ENCODE data around the gene PLOD3. TPM values are rescaled to one million over a fixed set of nuclear protein-coding genes. Genes with fewer than 3 reads are reported as not detected.

Gene PLOD3
- 61.0 and 65.7 TPM in 2 replicates for total RNA-seq

GRCh38 chr7:101217388-101218235, at the start of gene PLOD3, which contains the start of gene ZNHIT1:
PLOD3 (minus strand) TSS chr7:101217581; CDS start chr7:101217274, 307 bp downstream.
ZNHIT1 (plus strand) TSS chr7:101218165; CDS start chr7:101218196, 31 bp downstream.

GRCh38 chr7:101244375-101245146, 27.2 kb upstream of the PLOD3 start, which contains the start of gene FIS1:
FIS1 (minus strand) TSS chr7:101245081; CDS start chr7:101245004, 77 bp downstream.

GRCh38 chr7:101237206-101238067, 20.1 kb upstream of the PLOD3 start, which contains the start of gene CLDN15:
CLDN15 (minus strand) TSS chr7:101237802; CDS start chr7:101237581, 221 bp downstream.

GRCh38 chr7:101200862-101201599, 16.4 kb downstream of the PLOD3 start, which contains the start of gene MOGAT3:
MOGAT3 (minus strand) TSS chr7:101201036; CDS start chr7:101200854, 182 bp downstream.

GRCh38 chr7:101180130-101180755, 37.1 kb downstream of the PLOD3 start, which contains the start of gene NAT16:
NAT16 (minus strand) TSS chr7:101180293; CDS start chr7:101174807, 5,486 bp downstream.

GRCh38 chr7:101165075-101165957, 52.1 kb downstream of the PLOD3 start, which contains the start of gene VGF:
VGF (minus strand) TSS chr7:101165569; CDS start chr7:101164843, 726 bp downstream.

Other genes starting within 250 kb of the PLOD3 start
- 0.13 and 0.37 TPM in 2 replicates for gene MUC12, start 248.0 kb downstream of the PLOD3 start, total RNA-seq
- under 0.01 TPM in 1 of 2 replicates, not detected in the other for gene MUC17, start 197.5 kb downstream of the PLOD3 start, total RNA-seq
- gene TRIM56, start 132.1 kb downstream of the PLOD3 start, total RNA-seq: 21.1 and 23.5 TPM in 2 replicates
- gene SERPINE1, start 90.5 kb downstream of the PLOD3 start, total RNA-seq: 413 and 548 TPM in 2 replicates
- gene AP1S1, start 63.1 kb downstream of the PLOD3 start, total RNA-seq: 142 and 151 TPM in 2 replicates
- 0.13 TPM in 1 of 2 replicates, not detected in the other for gene VGF, start 52.0 kb downstream of the PLOD3 start, total RNA-seq
- gene NAT16, start 37.3 kb downstream of the PLOD3 start, total RNA-seq: not detected in 2 replicates
- not detected in 2 replicates for gene MOGAT3, start 16.5 kb downstream of the PLOD3 start, total RNA-seq
- gene ZNHIT1, start 584 bp upstream of the PLOD3 start, total RNA-seq: 97.1 and 98.0 TPM in 2 replicates
- gene CLDN15, start 20.2 kb upstream of the PLOD3 start, total RNA-seq: 1.4 and 1.8 TPM in 2 replicates
- 327 and 414 TPM in 2 replicates for gene FIS1, start 27.5 kb upstream of the PLOD3 start, total RNA-seq
- 26.8 and 29.9 TPM in 2 replicates for gene IFT22, start 104.2 kb upstream of the PLOD3 start, total RNA-seq
- gene COL26A1, start 145.3 kb upstream of the PLOD3 start, total RNA-seq: 0.12 TPM in 1 of 2 replicates, not detected in the other